Keratinocyte (primary cell): ENCODE data around the gene GDPD2. TPM values are rescaled to one million over a fixed set of nuclear protein-coding genes. Genes with fewer than 3 reads are reported as not detected.

ENCODE experiments used
- DNase-seq: peaks from one replicate; pipeline ENCODE4 v3.0.0-alpha.2; 2011; ENCODE audit warnings: low read depth, missing footprints, low spot score
- FAIRE-seq: peaks from 2 replicates; lab custom pipeline; 2011; peaks lifted over from hg19 to GRCh38; lab: Jason Lieb, UNC
- H2AFZ ChIP-seq: 2 replicates; pipeline ENCODE4 v1.6.0; 2012; ENCODE audit warnings: low read length, control low read depth, inconsistent platforms; ENCODE audit not compliant: control insufficient read depth
- H3K27ac ChIP-seq: 2 replicates; pipeline ENCODE4 v1.5.1; 2011; ENCODE audit warnings: low read length; ENCODE audit not compliant: control insufficient read depth, insufficient read depth
- H3K27me3 ChIP-seq: 3 replicates; pipeline ENCODE4 v1.6.0; 2011; ENCODE audit warnings: low read length; ENCODE audit not compliant: control insufficient read depth, insufficient read depth; ENCODE audit errors: extremely low read depth
- H3K36me3 ChIP-seq, 2 experiments: 2 replicates in 1 of 2; 3 replicates in 1 of 2; pipeline ENCODE4 v1.5.1; 2011; ENCODE audit warnings: low read length in 2 of 2, mild to moderate bottlenecking in 1 of 2; ENCODE audit not compliant: control insufficient read depth in 2 of 2, insufficient read depth in 2 of 2; ENCODE audit errors: extremely low read depth in 1 of 2
- H3K4me1 ChIP-seq: 3 replicates; pipeline ENCODE4 v1.5.1; 2011; ENCODE audit warnings: low read length; ENCODE audit not compliant: control insufficient read depth, insufficient read depth; ENCODE audit errors: extremely low read depth
- H3K4me2 ChIP-seq: 3 replicates; pipeline ENCODE4 v1.6.0; 2011; ENCODE audit warnings: low read depth, low read length; ENCODE audit not compliant: control insufficient read depth, insufficient read depth; ENCODE audit errors: extremely low read depth
- H3K4me3 ChIP-seq, 3 experiments: fragments of 200-600 bp in 1 of 3; sonication (generic) in 1 of 3; 2 replicates in 2 of 3; 3 replicates in 1 of 3; pipeline ENCODE4 v1.5.1; 2011 to 2016; ENCODE audit warnings: low read length in 3 of 3, mild to moderate bottlenecking in 3 of 3, control low read depth in 2 of 3, inconsistent platforms in 1 of 3, low read depth in 1 of 3, mixed read lengths in 1 of 3, mixed run types in 1 of 3, moderate library complexity in 1 of 3; ENCODE audit not compliant: control insufficient read depth in 2 of 3, insufficient read depth in 2 of 3; ENCODE audit errors: extremely low read depth in 1 of 3
- H3K79me2 ChIP-seq: 2 replicates; pipeline ENCODE4 v1.6.0; 2012; ENCODE audit warnings: low read length; ENCODE audit not compliant: control insufficient read depth, insufficient read depth
- H3K9ac ChIP-seq: 3 replicates; pipeline ENCODE4 v1.6.0; 2011; ENCODE audit warnings: low read length; ENCODE audit not compliant: control insufficient read depth, insufficient read depth; ENCODE audit errors: extremely low read depth
- H3K9me1 ChIP-seq: 3 replicates; pipeline ENCODE4 v1.6.0; 2011; ENCODE audit warnings: low read length; ENCODE audit not compliant: control insufficient read depth, insufficient read depth; ENCODE audit errors: extremely low read depth
- H3K9me3 ChIP-seq: 2 replicates; pipeline ENCODE4 v1.5.1; 2012; ENCODE audit warnings: low read depth, low read length; ENCODE audit not compliant: control insufficient read depth
- H4K20me1 ChIP-seq: 3 replicates; pipeline ENCODE4 v1.6.0; 2011; ENCODE audit warnings: low read length; ENCODE audit not compliant: control insufficient read depth, insufficient read depth; ENCODE audit errors: extremely low read depth
- EZH2 ChIP-seq: IDR thresholded peaks from one replicate; pipeline ENCODE4 v1.6.1; 2012; ENCODE audit warnings: inconsistent platforms, mild to moderate bottlenecking, low read length, moderate library complexity
- dilution Hi-C: fragments of 300-500 bp; cut with MboI; formaldehyde crosslinking; loops from one replicate; pipeline ENCODE4 v1.7.0; 2020; ENCODE audit warnings: low sequenced_read_pairs; ENCODE audit not compliant: extremely low pct_ligation_motif_present
- polyA plus RNA-seq, 5 experiments: library from polyadenylated mRNA; depleted of rRNA in 3 of 5; stranded (reverse) in 3 of 5; stranded (forward) in 1 of 5; unstranded in 1 of 5; fragments of >200 nt; gene quantifications; 1 replicate in 1 of 5; 2 replicates in 3 of 5; 3 replicates in 1 of 5; pipeline versions ENCODE4 v1.2.1 to v1.2.3, GENCODE V29; 2011 to 2012; ENCODE audit warnings: missing spikeins in 2 of 5, low read depth in 1 of 5, low replicate concordance in 1 of 5
- TF ChIP-seq, protein P1 (sequence below), 3 experiments: IDR thresholded peaks in 1 of 3; conservative IDR thresholded peaks in 1 of 3; optimal IDR thresholded peaks in 1 of 3; 2 replicates in 2 of 3; 3 replicates in 1 of 3; pipeline versions ENCODE3 to v1.5.1; 2011; ENCODE audit warnings: low read length in 3 of 3, mild to moderate bottlenecking in 3 of 3, moderate library complexity in 2 of 3, control low read depth in 1 of 3, inconsistent platforms in 1 of 3; ENCODE audit not compliant: insufficient read depth in 2 of 3; ENCODE audit errors: extremely low read depth in 1 of 3

The GDPD2 gene
- polyA plus RNA-seq, 1 donor (not counting 4 experiments of a cell fraction or from before 2014, with no cell fraction given): 7.2 TPM

DNA sequence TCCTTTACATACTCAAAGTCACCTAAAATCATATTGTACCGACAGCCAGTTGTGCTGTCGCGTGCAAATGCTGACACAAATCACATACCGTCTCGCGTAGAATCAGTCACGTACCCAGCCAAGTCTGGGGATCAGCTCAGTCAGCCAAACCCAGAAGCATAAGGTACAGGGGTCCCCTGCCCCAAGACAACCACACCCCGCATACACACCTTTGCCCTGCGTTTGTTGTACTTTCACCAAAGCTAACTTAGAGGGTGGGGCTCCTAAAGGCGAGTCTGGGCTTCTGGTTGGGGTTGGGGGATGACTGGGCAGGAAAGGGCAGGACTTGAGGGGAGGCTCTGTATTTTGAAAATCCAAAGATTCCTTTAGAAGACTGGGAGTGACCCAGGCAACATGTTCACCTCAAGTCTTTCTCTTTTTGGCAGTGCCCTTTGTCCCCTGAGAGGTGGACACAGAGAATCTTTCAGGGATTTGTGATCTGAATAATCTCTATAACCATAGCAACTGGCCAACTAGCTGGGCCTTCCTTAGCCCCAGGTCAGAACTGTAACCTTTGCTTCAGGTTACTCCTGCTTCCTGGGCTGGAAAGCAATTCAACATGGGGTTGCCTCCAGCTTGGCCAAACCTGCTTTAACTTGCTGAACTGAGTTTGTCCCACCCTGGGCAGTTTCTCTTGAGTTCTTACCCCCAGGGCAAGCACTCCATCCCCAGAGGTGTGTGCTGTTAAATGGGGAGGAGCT, 992 bp downstream of the GDPD2 start:
- Histone ChIP-seq H3K27ac (peak overlapping the region; percentile 24), H2AFZ (peak overlapping the region; percentile 38), H3K27me3 (no peaks in the 10 kb centered on the region), H3K9me3 (no peaks in the 10 kb centered on the region), H3K4me1 (peaks cover 16% of the 10 kb centered on the region), H3K9me1 (no peaks in the 10 kb centered on the region), H3K79me2 (no peaks in the 10 kb centered on the region), H3K36me3 (no peaks in the 10 kb centered on the region), H4K20me1 (no peaks in the 10 kb centered on the region), H3K4me3 (peak overlapping the region in 1 of 3 experiments; percentile 34), H3K9ac (peak overlapping the region; percentile 8), H3K4me2 (peak overlapping the region; percentile 52)
- DNase-seq: no peak
- dilution Hi-C loops: no loop called here
- no peak for FAIRE-seq
- no peak for TF ChIP-seq EZH2
- TF ChIP-seq, protein P1, sequence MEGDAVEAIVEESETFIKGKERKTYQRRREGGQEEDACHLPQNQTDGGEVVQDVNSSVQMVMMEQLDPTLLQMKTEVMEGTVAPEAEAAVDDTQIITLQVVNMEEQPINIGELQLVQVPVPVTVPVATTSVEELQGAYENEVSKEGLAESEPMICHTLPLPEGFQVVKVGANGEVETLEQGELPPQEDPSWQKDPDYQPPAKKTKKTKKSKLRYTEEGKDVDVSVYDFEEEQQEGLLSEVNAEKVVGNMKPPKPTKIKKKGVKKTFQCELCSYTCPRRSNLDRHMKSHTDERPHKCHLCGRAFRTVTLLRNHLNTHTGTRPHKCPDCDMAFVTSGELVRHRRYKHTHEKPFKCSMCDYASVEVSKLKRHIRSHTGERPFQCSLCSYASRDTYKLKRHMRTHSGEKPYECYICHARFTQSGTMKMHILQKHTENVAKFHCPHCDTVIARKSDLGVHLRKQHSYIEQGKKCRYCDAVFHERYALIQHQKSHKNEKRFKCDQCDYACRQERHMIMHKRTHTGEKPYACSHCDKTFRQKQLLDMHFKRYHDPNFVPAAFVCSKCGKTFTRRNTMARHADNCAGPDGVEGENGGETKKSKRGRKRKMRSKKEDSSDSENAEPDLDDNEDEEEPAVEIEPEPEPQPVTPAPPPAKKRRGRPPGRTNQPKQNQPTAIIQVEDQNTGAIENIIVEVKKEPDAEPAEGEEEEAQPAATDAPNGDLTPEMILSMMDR (optimal IDR thresholded peaks at IDR 0.05 in 1 of 3, IDR thresholded peaks at IDR 0.05 in 1 of 3, conservative IDR thresholded peaks at IDR 0.05 in 1 of 3; ENCODE audit: extremely low read depth in 1 of 3, insufficient read depth in 2 of 3, low read length in 3 of 3): no peak

DNA sequence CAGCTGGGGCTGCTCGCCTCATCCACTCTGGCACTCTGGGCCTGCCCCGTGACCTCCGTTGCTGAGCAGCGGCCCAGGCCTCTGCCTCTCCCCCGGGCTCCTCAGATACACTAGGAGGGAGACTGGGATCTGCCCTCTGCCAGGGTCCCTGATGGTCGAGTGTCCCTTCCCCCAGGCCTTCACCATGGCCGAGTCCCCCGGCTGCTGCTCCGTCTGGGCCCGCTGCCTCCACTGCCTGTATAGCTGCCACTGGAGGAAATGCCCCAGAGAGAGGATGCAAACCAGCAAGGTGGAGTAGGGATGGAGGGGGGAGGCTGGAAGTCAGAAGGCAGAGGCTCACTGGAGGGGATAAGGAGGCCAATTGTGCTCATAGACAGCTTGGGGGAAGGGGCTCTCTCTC, 1.7 kb downstream of the GDPD2 start:
- DNase-seq: no peak
- Histone ChIP-seq H3K27me3 (no peaks in the 10 kb centered on the region), H3K4me2 (no peak overlapping the region), H4K20me1 (no peaks in the 10 kb centered on the region), H3K27ac (no peak overlapping the region), H3K9ac (no peak overlapping the region), H2AFZ (no peak overlapping the region), H3K4me3 (no peak overlapping the region), H3K9me1 (no peaks in the 10 kb centered on the region), H3K79me2 (no peaks in the 10 kb centered on the region), H3K9me3 (no peaks in the 10 kb centered on the region), H3K36me3 (no peaks in the 10 kb centered on the region), H3K4me1 (peaks cover 16% of the 10 kb centered on the region)
- dilution Hi-C loops: no loop called here
- FAIRE-seq: no peak
- TF ChIP-seq, protein P1 (optimal IDR thresholded peaks at IDR 0.05 in 1 of 3, IDR thresholded peaks at IDR 0.05 in 1 of 3, conservative IDR thresholded peaks at IDR 0.05 in 1 of 3; ENCODE audit: extremely low read depth in 1 of 3, insufficient read depth in 2 of 3, low read length in 3 of 3): no peak
- no peak for TF ChIP-seq EZH2
